Smooth muscle cell (in vitro differentiated cells): ENCODE measurements around the gene CTNND2. TPM values are rescaled to one million over a fixed set of nuclear protein-coding genes. Genes with fewer than 3 reads are reported as not detected.

ENCODE experiments used
- DNase-seq: peaks from one replicate; lab custom pipeline; 2025; ENCODE audit not compliant: unreplicated experiment; lab: John Stamatoyannopoulos, UW
- H2AFZ ChIP-seq: fragments of 200-600 bp; sonication (generic); 2 replicates; pipeline ENCODE4 v1.6.0; 2016; ENCODE audit warnings: antibody characterized with exemption, low read depth, mild to moderate bottlenecking
- H3F3A ChIP-seq: fragments of 200-600 bp; sonication (generic); 2 replicates; pipeline ENCODE4 v1.6.0; 2017; ENCODE audit warnings: antibody characterized with exemption, low read depth
- H3K27ac ChIP-seq: fragments of 200-600 bp; sonication (generic); 2 replicates; pipeline ENCODE4 v1.5.1; 2016; ENCODE audit warnings: low read depth, mild to moderate bottlenecking
- H3K27me3 ChIP-seq: fragments of 200-600 bp; sonication (generic); 2 replicates; pipeline ENCODE4 v1.6.1; 2016; ENCODE audit warnings: low read depth, mild to moderate bottlenecking
- H3K36me3 ChIP-seq: fragments of 200-600 bp; sonication (generic); 2 replicates; pipeline ENCODE4 v1.5.1; 2016; ENCODE audit warnings: low read depth
- H3K4me1 ChIP-seq: fragments of 200-600 bp; sonication (generic); 2 replicates; pipeline ENCODE4 v1.5.1; 2016; ENCODE audit warnings: low read depth
- H3K4me2 ChIP-seq: fragments of 200-600 bp; sonication (generic); 2 replicates; pipeline ENCODE4 v1.6.0; 2016; ENCODE audit warnings: mild to moderate bottlenecking
- H3K4me3 ChIP-seq: fragments of 200-600 bp; sonication (generic); 2 replicates; pipeline ENCODE4 v1.5.1; 2016; ENCODE audit warnings: mild to moderate bottlenecking
- H3K79me2 ChIP-seq: fragments of 200-600 bp; sonication (generic); 2 replicates; pipeline ENCODE4 v1.6.0; 2016; ENCODE audit warnings: low read depth, mild to moderate bottlenecking
- H3K9ac ChIP-seq: fragments of 200-600 bp; sonication (generic); 2 replicates; pipeline ENCODE4 v1.6.0; 2016; ENCODE audit warnings: low read depth
- H3K9me3 ChIP-seq: fragments of 200-600 bp; sonication (generic); replicated peaks from 2 replicates; pipeline ENCODE4 v1.5.1; 2016; ENCODE audit warnings: low read depth
- H4K20me1 ChIP-seq: fragments of 200-600 bp; sonication (generic); 2 replicates; pipeline ENCODE4 v1.6.0; 2016; ENCODE audit warnings: low read depth
- WGBS: methylation state at CpG from one replicate; pipeline ENCODE4 v1.1.7; 2016; ENCODE audit warnings: low lambda C conversion rate; 5-methylcytosine and 5-hydroxymethylcytosine counted together
- polyA plus RNA-seq: library from polyadenylated mRNA; unstranded; fragments of >200 nt; fragmentation: Nextera tagmentation; extraction: Ambion mirVana; gene quantifications from 2 replicates; pipeline ENCODE4 v1.2.1, GENCODE V29; 2016
- small RNA-seq: library from RNA; depleted of rRNA; stranded (forward); fragments of <200 nt; gene quantifications from one replicate; pipeline ENCODE3, GENCODE V24; 2014
- total RNA-seq: library from RNA; depleted of rRNA; stranded (reverse); fragments of >200 nt; gene quantifications from 2 replicates; pipeline ENCODE4 v1.2.3, GENCODE V29; 2014
- TF ChIP-seq, protein P1 (sequence below): fragments of 200-600 bp; sonication (generic); IDR thresholded peaks from 2 replicates; pipeline ENCODE4 v1.5.1; 2017; ENCODE audit warnings: borderline replicate concordance, mild to moderate bottlenecking, antibody characterized with exemption; ENCODE audit not compliant: insufficient read depth, poor library complexity, severe bottlenecking

The CTNND2 gene
- total and polyA plus RNA-seq, 2 experiments from 2014 or later = 2.7 to 5.8 TPM

GRCh38 chr5:10932426-10932825, 971.8 kb downstream of the CTNND2 start:
- H3K4me2 ChIP-seq = no peak overlapping the region
- H3K36me3 ChIP-seq = no peaks in the 10 kb centered on the region
- no peaks in the 10 kb centered on the region for H3K79me2 ChIP-seq
- H3K4me3 ChIP-seq = no peak overlapping the region
- TF ChIP-seq, protein P1, sequence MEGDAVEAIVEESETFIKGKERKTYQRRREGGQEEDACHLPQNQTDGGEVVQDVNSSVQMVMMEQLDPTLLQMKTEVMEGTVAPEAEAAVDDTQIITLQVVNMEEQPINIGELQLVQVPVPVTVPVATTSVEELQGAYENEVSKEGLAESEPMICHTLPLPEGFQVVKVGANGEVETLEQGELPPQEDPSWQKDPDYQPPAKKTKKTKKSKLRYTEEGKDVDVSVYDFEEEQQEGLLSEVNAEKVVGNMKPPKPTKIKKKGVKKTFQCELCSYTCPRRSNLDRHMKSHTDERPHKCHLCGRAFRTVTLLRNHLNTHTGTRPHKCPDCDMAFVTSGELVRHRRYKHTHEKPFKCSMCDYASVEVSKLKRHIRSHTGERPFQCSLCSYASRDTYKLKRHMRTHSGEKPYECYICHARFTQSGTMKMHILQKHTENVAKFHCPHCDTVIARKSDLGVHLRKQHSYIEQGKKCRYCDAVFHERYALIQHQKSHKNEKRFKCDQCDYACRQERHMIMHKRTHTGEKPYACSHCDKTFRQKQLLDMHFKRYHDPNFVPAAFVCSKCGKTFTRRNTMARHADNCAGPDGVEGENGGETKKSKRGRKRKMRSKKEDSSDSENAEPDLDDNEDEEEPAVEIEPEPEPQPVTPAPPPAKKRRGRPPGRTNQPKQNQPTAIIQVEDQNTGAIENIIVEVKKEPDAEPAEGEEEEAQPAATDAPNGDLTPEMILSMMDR = no peak
- DNase-seq = no peak
- no peaks in the 10 kb centered on the region for H4K20me1 ChIP-seq
- H3K4me1 ChIP-seq = peaks cover 9% of the 10 kb centered on the region
- no peak overlapping the region for H3K27ac ChIP-seq
- WGBS = 72% methylated on average over 1 of the region's 1 CpG
- H3K9ac ChIP-seq = no peak overlapping the region
- peaks cover 8% of the 10 kb centered on the region for H3K27me3 ChIP-seq
- no peaks in the 10 kb centered on the region for H3K9me3 ChIP-seq
- no peak overlapping the region for H2AFZ ChIP-seq
- H3F3A ChIP-seq = no peaks in the 10 kb centered on the region

DNA sequence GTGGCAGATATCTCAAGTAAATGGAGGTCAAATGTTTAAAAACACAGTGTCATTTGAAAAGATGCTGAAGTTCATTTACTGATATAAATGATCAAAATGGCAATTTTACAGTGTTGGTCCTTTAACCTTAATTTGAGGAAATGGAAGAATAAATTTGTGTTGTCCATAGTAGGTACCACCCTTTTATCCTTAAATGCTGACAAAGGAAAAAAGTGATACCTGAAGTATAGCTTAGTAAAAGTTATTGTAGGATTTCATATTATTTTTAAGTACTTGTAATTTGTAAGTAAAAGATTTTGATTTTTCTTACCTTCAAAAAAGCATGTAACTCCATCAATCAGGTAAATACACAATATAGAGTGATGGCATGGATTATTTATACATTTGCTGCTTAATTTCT, 976.6 kb downstream of the CTNND2 start:
- Histone ChIP-seq H3K4me3 (no peak overlapping the region), H3K9me3 (peaks cover 2% of the 10 kb centered on the region), H3K27ac (no peak overlapping the region), H3K36me3 (no peaks in the 10 kb centered on the region), H4K20me1 (no peaks in the 10 kb centered on the region), H3K27me3 (peaks cover 5% of the 10 kb centered on the region), H3K9ac (no peak overlapping the region), H3K4me2 (no peak overlapping the region), H2AFZ (no peak overlapping the region), H3K4me1 (peaks cover 2% of the 10 kb centered on the region), H3F3A (no peaks in the 10 kb centered on the region), H3K79me2 (no peaks in the 10 kb centered on the region)
- DNase-seq = no peak
- TF ChIP-seq, protein P1 = no peak

DNA sequence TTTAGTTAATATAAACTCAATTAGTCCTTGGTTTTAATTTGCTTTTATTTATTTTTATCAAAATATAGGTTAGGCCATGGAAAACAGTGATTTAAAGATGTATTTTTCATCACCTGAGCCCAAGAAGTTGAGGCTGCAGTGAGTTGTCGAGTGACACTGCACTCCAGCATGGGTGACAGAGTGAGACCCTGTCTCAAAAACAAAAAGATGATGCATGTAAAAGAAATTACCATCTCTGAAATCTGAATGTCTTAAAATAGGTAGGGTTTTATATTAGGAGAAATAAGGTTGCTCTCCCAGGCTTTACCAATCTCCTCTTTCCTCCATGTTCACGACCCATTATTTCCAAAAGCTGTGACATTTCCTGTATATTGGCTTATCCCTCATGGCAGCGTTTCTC, 980.9 kb downstream of the CTNND2 start:
- H3F3A ChIP-seq = no peaks in the 10 kb centered on the region
- H2AFZ ChIP-seq = no peak overlapping the region
- DNase-seq = no peak
- WGBS = 63% methylated on average over 3 of the region's 3 CpGs
- H3K4me2 ChIP-seq = no peak overlapping the region
- peaks cover 2% of the 10 kb centered on the region for H3K9me3 ChIP-seq
- H3K9ac ChIP-seq = no peak overlapping the region
- H3K27me3 ChIP-seq = no peaks in the 10 kb centered on the region
- no peaks in the 10 kb centered on the region for H3K79me2 ChIP-seq
- H3K27ac ChIP-seq = no peak overlapping the region
- H3K4me1 ChIP-seq = no peaks in the 10 kb centered on the region
- no peak overlapping the region for H3K4me3 ChIP-seq
- TF ChIP-seq, protein P1 = no peak
- H3K36me3 ChIP-seq = no peaks in the 10 kb centered on the region
- H4K20me1 ChIP-seq = no peaks in the 10 kb centered on the region

Small RNAs within 50 kb of the gene (small RNA-seq; reads per million reads assigned to genes)
- gene RNU6-429P = not detected
